Measurements from ENCODE around the gene TRPM8.

Gene TRPM8

DNA sequence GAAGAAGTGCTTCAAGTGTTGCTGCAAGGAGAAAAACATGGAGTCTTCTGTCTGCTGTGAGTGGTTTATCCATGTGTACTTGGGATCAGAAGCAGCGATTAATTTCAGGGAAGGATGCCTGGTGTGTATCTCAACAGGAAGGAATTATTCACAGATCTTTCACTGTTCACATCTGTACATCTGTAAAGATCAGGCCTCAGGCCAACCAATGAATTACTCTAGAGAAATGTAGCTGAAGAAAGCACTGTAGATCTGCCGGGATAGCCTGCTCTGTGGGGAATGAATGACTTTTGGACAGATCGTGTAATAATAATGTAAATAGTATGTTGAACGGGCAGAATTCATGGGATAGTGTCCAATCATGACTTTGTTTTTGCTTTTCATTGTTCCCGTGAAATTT, 79.3 kb downstream of the TRPM8 start:
- no peak for TF ChIP-seq CTCF (conservative IDR thresholded peaks at IDR 0.05)

GRCh38 chr2:233997707-233998106, 80.5 kb downstream of the TRPM8 start:
- no peak for TF ChIP-seq CTCF (conservative IDR thresholded peaks at IDR 0.05)
- no peak overlapping the region for H3K27ac ChIP-seq

More for the DNA sequence above, 79.3 kb downstream of the TRPM8 start:
- no peak overlapping the region for H3K27ac ChIP-seq

- TF ChIP-seq CTCF (conservative IDR thresholded peaks at IDR 0.05) = no peak
- H3K27ac ChIP-seq = no peak overlapping the region
These were observed 82.0 kb downstream of the TRPM8 start for GRCh38 chr2:233999182-233999581.

GRCh38 chr2:234001380-234002160, 84.4 kb downstream of the TRPM8 start:
- H3K27ac ChIP-seq = no peak overlapping the region
- no peak for TF ChIP-seq CTCF (conservative IDR thresholded peaks at IDR 0.05)

- H3K27ac ChIP-seq = no peak overlapping the region
- TF ChIP-seq CTCF (conservative IDR thresholded peaks at IDR 0.05) = no peak
These were observed 85.1 kb downstream of the TRPM8 start for GRCh38 chr2:234002281-234002680.

GRCh38 chr2:234003972-234004617, 86.9 kb downstream of the TRPM8 start:
- no peak overlapping the region for H3K27ac ChIP-seq

More at GRCh38 chr2:234003972-234004617, 86.9 kb downstream of the TRPM8 start:
- TF ChIP-seq CTCF (conservative IDR thresholded peaks at IDR 0.05) = no peak
